ENCODE measurements around the gene INAFM1. TPM values are rescaled to one million over a fixed set of nuclear protein-coding genes. Genes with fewer than 3 reads are reported as not detected.

The INAFM1 gene
- total RNA-seq, 1 donor from 2014 or later: 16.7 TPM

- no peaks in the 10 kb centered on the region for H3K36me3 Mint-ChIP-seq (ENCODE audit: unreplicated experiment)
- H3K27ac Mint-ChIP-seq (ENCODE audit: unreplicated experiment): no peak overlapping the region
- H3K4me3 Mint-ChIP-seq (ENCODE audit: unreplicated experiment): no peak overlapping the region
- H3K27me3 Mint-ChIP-seq (ENCODE audit: unreplicated experiment): peaks cover 6% of the 10 kb centered on the region
- no peak for TF ChIP-seq CTCF (IDR thresholded peaks at IDR 0.05)
- no peaks in the 10 kb centered on the region for H3K9me3 Mint-ChIP-seq (ENCODE audit: unreplicated experiment)
- DNase-seq (ENCODE audit: extremely low spot score, unreplicated experiment): no peak
- H3K4me1 Mint-ChIP-seq (ENCODE audit: unreplicated experiment): no peaks in the 10 kb centered on the region
These were observed 49.8 kb downstream of the INAFM1 start for GRCh38 chr19:47324502-47324901.

Small RNA genes within 50 kb of the gene (microRNA-seq; reads per million reads assigned to microRNA genes)
- gene MIR3190 (ENCODE audit: unreplicated experiment) (not detected), gene MIR3191 (ENCODE audit: unreplicated experiment) (not detected)

Other genes with a start within 250 kb of the INAFM1 start
- gene TMEM160, start 226.3 kb upstream of the INAFM1 start, total RNA-seq: 35.2 and 41.4 TPM in 2 replicates
- 53.1 and 60.2 TPM in 2 replicates for gene ZC3H4, start 161.1 kb upstream of the INAFM1 start, total RNA-seq
- 96.6 and 110 TPM in 2 replicates for gene SAE1, start 144.1 kb upstream of the INAFM1 start, total RNA-seq
- gene BBC3, start 43.7 kb upstream of the INAFM1 start, total RNA-seq: 27.9 and 34.3 TPM in 2 replicates
- gene CCDC9, start 18.4 kb upstream of the INAFM1 start, total RNA-seq: 34.6 and 35.1 TPM in 2 replicates
- gene C5AR1, start 35.0 kb downstream of the INAFM1 start, total RNA-seq: 0.48 and 0.65 TPM in 2 replicates
- 0.08 TPM in 1 of 2 replicates, not detected in the other for gene C5AR2, start 57.3 kb downstream of the INAFM1 start, total RNA-seq
- 17.5 and 19.2 TPM in 2 replicates for gene DHX34, start 74.4 kb downstream of the INAFM1 start, total RNA-seq
- gene MEIS3, start 144.6 kb downstream of the INAFM1 start, total RNA-seq: 93.8 and 99.0 TPM in 2 replicates
- gene SLC8A2, start 197.0 kb downstream of the INAFM1 start, total RNA-seq: 0.05 TPM in 1 of 2 replicates, not detected in the other
- gene KPTN, start 209.3 kb downstream of the INAFM1 start, total RNA-seq: 14.5 and 21.9 TPM in 2 replicates
- gene NAPA, start 240.2 kb downstream of the INAFM1 start, total RNA-seq: 104 TPM in 2 replicates

All from osteocyte (in vitro differentiated cells).